Activated B cell treated with CpG ODN at 0.5 μM for 24 hours (primary cell): ENCODE measurements around the gene R3HDM4. TPM values are rescaled to one million over a fixed set of nuclear protein-coding genes. Genes with fewer than 3 reads are reported as not detected.
"Not testable (repeated sequence)": the region's sequence is repeated elsewhere in the genome, so short reads cannot be mapped to it uniquely, and the experiment has no call there.

Source experiments
- ATAC-seq: fragments of 200-7000 bp; cut with Tn5 transposase; one replicate; pipeline ENCODE4 v1.10.0; 2021; ENCODE audit warnings: low read depth, mild to moderate bottlenecking, moderate library complexity
- CTCF ChIA-PET: fragments of 350-600 bp; sonication (Branson Sonifier 250); formaldehyde crosslinking; loops from one replicate; lab custom pipeline; 2021; ENCODE audit warnings: antibody characterized with exemption; lab: Charles Lee
- POLR2A ChIA-PET: fragments of 350-600 bp; sonication (Branson Sonifier 250); formaldehyde crosslinking; loops from one replicate; lab custom pipeline; 2021; ENCODE audit warnings: antibody characterized with exemption; lab: Charles Lee
- DNase-seq: peaks from one replicate; pipeline ENCODE4 v3.0.0; 2022
- H3K27ac Mint-ChIP-seq: one replicate; pipeline ENCODE4 v1.8.0; 2020; ENCODE audit warnings: mixed read lengths
- H3K27me3 Mint-ChIP-seq: one replicate; pipeline ENCODE4 v1.8.0; 2021; ENCODE audit warnings: mixed read lengths
- H3K36me3 Mint-ChIP-seq: one replicate; pipeline ENCODE4 v1.8.0; 2021; ENCODE audit warnings: low read depth, mixed read lengths
- H3K4me1 Mint-ChIP-seq: one replicate; pipeline ENCODE4 v1.8.0; 2021; ENCODE audit warnings: mixed read lengths
- H3K4me3 Mint-ChIP-seq: one replicate; pipeline ENCODE4 v1.8.0; 2020; ENCODE audit warnings: mild to moderate bottlenecking, mixed read lengths
- H3K9me3 Mint-ChIP-seq: one replicate; pipeline ENCODE4 v1.8.0; 2020; ENCODE audit warnings: mixed read lengths
- CTCF ChIP-seq: fragments of 200-600 bp; IDR thresholded peaks from one replicate; pipeline ENCODE4 v1.8.0; 2022; ENCODE audit warnings: antibody characterized with exemption, mild to moderate bottlenecking
- intact Hi-C: fragments of 100-400 bp; cut with micrococcal nuclease; formaldehyde crosslinking; loops from one replicate; pipeline ENCODE4 v1.15.1; 2024
- total RNA-seq: library from RNA; stranded (reverse); gene quantifications from 2 replicates; pipeline ENCODE4 v1.2.3, GENCODE V29; 2022

The R3HDM4 gene
- total RNA-seq, 1 donor from 2014 or later = 189 TPM

GRCh38 chr19:958967-959855 is 46.2 kb upstream of the R3HDM4 start:
- Mint-ChIP-seq H3K27me3 (no peaks in the 10 kb centered on the region), H3K27ac (no peak overlapping the region), H3K9me3 (no peaks in the 10 kb centered on the region), H3K4me3 (no peak overlapping the region), H3K4me1 (peaks cover 12% of the 10 kb centered on the region), H3K36me3 (peaks cover 21% of the 10 kb centered on the region)
- POLR2A ChIA-PET = no interaction called here
- intact Hi-C loops = no loop called here
- CTCF ChIA-PET = no interaction called here
- DNase-seq (no peak), ATAC-seq (no peak)
- no peak for TF ChIP-seq CTCF

- POLR2A ChIA-PET = interaction anchor here (0.7 kb wide), 1 partner anchor 95 kb away, joined by 3 read pairs; no protein-coding TSS in a partner anchor
- H3K27ac Mint-ChIP-seq, ATAC-seq: not testable (repeated sequence)
These were observed 44.6 kb upstream of the R3HDM4 start for GRCh38 chr19:957578-957977.

GRCh38 chr19:956766-957440 is 43.9 kb upstream of the R3HDM4 start:
- no peak for DNase-seq
- Mint-ChIP-seq H3K4me3 (no peak overlapping the region), H3K27me3 (no peaks in the 10 kb centered on the region), H3K4me1 (peaks cover 30% of the 10 kb centered on the region), H3K27ac (no peak overlapping the region), H3K36me3 (peaks cover 14% of the 10 kb centered on the region), H3K9me3 (no peaks in the 10 kb centered on the region)
- intact Hi-C loops = no loop called here
- CTCF ChIA-PET = interaction anchor here (0.6 kb wide), 1 partner anchor 233 kb away, joined by 3 read pairs; no protein-coding TSS in a partner anchor
- POLR2A ChIA-PET = no interaction called here
- no peak for ATAC-seq
- TF ChIP-seq CTCF = no peak

More at GRCh38 chr19:957578-957977, 44.6 kb upstream of the R3HDM4 start:
- CTCF ChIA-PET, DNase-seq, H3K27me3 Mint-ChIP-seq, H3K9me3 Mint-ChIP-seq, H3K4me3 Mint-ChIP-seq, intact Hi-C loops: not testable (repeated sequence)
- Mint-ChIP-seq H3K4me1 (peaks cover 23% of the 10 kb centered on the region), H3K36me3 (peaks cover 19% of the 10 kb centered on the region)

GRCh38 chr19:955803-956765 is 43.1 kb upstream of the R3HDM4 start:
- no peaks in the 10 kb centered on the region for H3K9me3 Mint-ChIP-seq
- ChIA-PET CTCF (no interaction called here), POLR2A (no interaction called here)
- H3K4me3 Mint-ChIP-seq = no peak overlapping the region
- no peak overlapping the region for H3K27ac Mint-ChIP-seq
- peaks cover 14% of the 10 kb centered on the region for H3K36me3 Mint-ChIP-seq
- DNase-seq = no peak
- ATAC-seq = no peak
- no peaks in the 10 kb centered on the region for H3K27me3 Mint-ChIP-seq
- peaks cover 37% of the 10 kb centered on the region for H3K4me1 Mint-ChIP-seq
- no peak for TF ChIP-seq CTCF
- intact Hi-C loops = no loop called here
